Measurements from ENCODE around the gene SLC28A1.
"Not testable (repeated sequence)": the region's sequence is repeated elsewhere in the genome, so short reads cannot be mapped to it uniquely, and the experiment has no call there.

The SLC28A1 gene

DNA sequence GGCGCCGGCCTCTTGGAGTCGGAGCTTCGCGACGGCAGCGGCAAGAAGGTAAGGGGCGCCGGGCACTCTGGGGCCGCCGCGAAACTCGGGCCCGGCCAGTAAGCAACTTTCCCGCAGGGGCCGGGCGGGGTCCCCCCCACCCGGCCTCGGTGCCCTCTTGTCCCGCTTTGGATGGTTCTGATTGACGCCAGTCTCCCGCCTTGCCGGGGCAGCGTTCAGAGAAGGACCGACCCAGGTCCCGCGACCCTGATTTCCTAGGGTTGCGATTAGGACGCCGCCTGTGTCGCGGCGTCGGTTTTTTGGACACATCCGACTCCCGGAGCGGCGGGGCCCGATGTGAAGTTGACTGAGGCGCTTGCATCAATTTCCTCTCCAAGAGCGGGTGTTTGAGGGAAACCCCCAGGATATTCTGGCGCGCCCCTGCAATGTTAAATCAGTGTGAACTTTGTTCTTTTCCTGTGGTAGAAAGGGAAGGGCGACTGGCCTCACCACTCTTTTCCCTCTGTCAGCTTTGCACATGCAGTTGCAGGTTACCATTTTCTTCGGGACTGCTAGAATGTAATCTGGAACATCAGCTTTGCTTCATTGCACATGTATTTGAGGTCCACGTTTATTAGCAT is 97.9 kb downstream of the SLC28A1 start:
- TF ChIP-seq, protein P1, sequence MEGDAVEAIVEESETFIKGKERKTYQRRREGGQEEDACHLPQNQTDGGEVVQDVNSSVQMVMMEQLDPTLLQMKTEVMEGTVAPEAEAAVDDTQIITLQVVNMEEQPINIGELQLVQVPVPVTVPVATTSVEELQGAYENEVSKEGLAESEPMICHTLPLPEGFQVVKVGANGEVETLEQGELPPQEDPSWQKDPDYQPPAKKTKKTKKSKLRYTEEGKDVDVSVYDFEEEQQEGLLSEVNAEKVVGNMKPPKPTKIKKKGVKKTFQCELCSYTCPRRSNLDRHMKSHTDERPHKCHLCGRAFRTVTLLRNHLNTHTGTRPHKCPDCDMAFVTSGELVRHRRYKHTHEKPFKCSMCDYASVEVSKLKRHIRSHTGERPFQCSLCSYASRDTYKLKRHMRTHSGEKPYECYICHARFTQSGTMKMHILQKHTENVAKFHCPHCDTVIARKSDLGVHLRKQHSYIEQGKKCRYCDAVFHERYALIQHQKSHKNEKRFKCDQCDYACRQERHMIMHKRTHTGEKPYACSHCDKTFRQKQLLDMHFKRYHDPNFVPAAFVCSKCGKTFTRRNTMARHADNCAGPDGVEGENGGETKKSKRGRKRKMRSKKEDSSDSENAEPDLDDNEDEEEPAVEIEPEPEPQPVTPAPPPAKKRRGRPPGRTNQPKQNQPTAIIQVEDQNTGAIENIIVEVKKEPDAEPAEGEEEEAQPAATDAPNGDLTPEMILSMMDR (IDR thresholded peaks at IDR 0.05; ENCODE audit: low read depth, low read length, missing control alignments), result no peak
- H3K4me3 ChIP-seq (ENCODE audit: low read depth, low read length), result peak overlapping the region; percentile 95
- no peak for DNase-seq (ENCODE audit: low read depth)

DNA sequence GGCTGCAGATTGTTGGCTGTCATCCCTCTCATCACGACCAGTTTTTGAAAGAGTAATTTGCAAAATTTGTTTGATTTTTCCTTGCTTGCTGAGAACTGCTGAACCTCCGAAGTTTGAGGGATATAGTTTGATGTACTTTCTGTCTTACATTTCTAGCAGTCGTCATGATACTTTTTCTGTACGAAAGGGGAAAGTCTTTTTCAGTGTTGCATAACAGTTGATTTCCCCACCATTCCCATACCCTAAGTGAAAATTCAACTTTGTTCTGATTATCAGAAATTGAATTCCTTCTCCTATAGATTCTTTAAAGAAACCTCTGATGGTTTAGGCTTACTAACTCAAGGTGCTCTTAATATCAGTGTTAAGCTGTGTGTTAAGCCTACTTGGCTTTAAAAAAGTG is 98.8 kb downstream of the SLC28A1 start:
- TF ChIP-seq, protein P1 (IDR thresholded peaks at IDR 0.05; ENCODE audit: low read depth, low read length, missing control alignments), result no peak
- H3K4me3 ChIP-seq (ENCODE audit: low read depth, low read length), result peak overlapping the region; percentile 95
- no peak for DNase-seq (ENCODE audit: low read depth)

- no peak for DNase-seq (ENCODE audit: low read depth)
- H3K4me3 ChIP-seq (ENCODE audit: low read depth, low read length), result no peak overlapping the region; the same call in 1 of the 2 replicates
- TF ChIP-seq, protein P1 (IDR thresholded peaks at IDR 0.05; ENCODE audit: low read depth, low read length, missing control alignments), result no peak
Measured at GRCh38 chr15:84983711-84984110, 99.2 kb downstream of the SLC28A1 start.

DNA sequence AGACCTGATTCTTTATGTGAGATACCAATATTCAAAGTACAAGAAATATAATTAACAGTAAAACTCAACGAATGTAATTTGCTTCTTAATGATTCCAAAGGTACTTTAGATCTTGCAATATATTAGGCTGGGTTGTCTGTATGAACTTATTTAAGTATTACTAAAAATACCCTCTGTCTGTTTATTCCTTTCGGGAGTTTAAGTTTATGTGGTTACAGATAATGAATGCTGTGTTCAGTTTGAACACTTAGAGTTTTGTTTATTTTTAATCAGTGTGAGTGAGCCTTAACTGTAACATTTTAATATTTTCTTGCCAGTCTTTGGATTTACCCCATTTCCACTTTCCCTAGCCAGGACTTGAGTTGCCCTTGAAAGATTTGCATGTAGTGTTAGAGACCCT is 100.7 kb downstream of the SLC28A1 start:
- H3K4me3 ChIP-seq (ENCODE audit: low read depth, low read length), result no peak overlapping the region
- TF ChIP-seq, protein P1 (IDR thresholded peaks at IDR 0.05; ENCODE audit: low read depth, low read length, missing control alignments), result no peak
- DNase-seq (ENCODE audit: low read depth), result no peak

DNA sequence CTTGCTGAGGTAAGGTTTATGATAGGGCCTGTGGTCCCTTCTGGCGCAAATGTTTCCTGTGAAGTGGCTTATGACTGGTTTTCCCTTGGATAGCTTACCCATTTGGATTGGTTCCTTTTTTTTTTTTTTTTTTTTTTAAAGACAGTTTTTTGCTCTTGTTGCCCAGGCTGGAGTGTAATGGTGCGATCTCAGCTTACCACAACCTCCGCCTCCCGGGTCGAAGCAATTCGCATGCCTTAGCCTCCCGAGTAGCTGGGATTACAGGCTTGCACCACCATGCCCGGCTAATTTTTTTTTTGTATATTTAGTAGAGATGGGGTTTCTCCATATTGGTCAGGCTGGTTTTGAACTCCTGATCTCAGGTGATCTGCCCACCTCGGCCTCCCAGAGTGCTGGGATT is 102.9 kb downstream of the SLC28A1 start:
- DNase-seq (ENCODE audit: low read depth); H3K4me3 ChIP-seq (ENCODE audit: low read depth, low read length): not testable (repeated sequence)

- TF ChIP-seq, protein P1 (IDR thresholded peaks at IDR 0.05; ENCODE audit: low read depth, low read length, missing control alignments), result no peak
- no peak overlapping the region for H3K4me3 ChIP-seq (ENCODE audit: low read depth, low read length)
- DNase-seq (ENCODE audit: low read depth), result no peak
Measured at GRCh38 chr15:84987949-84988624, 103.6 kb downstream of the SLC28A1 start.

DNA sequence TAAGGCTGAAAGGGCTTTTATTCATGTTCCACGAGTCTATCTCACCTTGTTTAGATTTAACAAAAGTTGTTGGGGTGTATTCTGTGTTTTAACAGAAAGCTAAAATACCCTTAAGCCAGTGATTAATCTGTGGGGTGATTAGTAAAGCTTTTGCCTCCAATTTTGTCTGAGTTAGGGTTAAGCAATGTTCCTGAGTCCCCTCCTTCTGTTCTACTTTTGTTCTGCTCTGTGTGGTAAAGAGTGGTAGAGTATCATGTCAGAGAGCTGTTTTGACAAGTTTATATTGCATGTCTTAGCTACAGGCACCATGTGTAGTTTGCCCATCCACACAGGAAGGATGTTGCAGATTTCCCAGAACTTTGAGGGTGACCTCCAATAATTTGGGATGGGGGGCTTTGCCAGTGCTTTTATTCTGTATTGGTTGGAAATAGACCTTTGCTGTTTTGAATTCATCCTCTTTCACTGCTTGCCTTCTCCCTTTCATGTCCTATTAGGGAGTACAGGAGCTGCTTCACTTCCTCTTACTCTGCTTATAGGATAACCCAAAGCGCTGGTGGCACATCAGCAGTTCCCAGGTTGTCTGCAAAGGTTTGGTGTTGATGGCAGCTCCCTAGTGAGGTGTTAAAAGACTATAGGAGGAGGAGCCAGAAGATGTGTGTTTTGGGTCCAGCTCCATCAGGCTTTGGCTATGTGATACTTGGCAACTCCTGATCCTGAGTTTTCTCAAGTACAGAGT is 104.6 kb downstream of the SLC28A1 start:
- TF ChIP-seq, protein P1 (IDR thresholded peaks at IDR 0.05; ENCODE audit: low read depth, low read length, missing control alignments), result no peak
- H3K4me3 ChIP-seq (ENCODE audit: low read depth, low read length), result no peak overlapping the region
- DNase-seq (ENCODE audit: low read depth), result no peak
